A673 (cell line): ENCODE data around the gene MAP3K13. TPM values are rescaled to one million over a fixed set of nuclear protein-coding genes. Genes with fewer than 3 reads are reported as not detected.

Experiments
- BruUV-seq: library from RNA; stranded (reverse); fragments of 400-500 nt; replicated peaks from 2 replicates; lab custom pipeline; 2021; lab: Mats Ljungman, UMichigan
- CTCF ChIA-PET: fragments of 300-600 bp; sonication (Branson Sonifier 250); formaldehyde crosslinking; loops from one replicate; lab custom pipeline; 2022; ENCODE audit warnings: antibody characterized with exemption; lab: Charles Lee
- POLR2A ChIA-PET: fragments of 300-600 bp; sonication (Branson Sonifier 250); formaldehyde crosslinking; loops from one replicate; lab custom pipeline; 2022; ENCODE audit warnings: antibody characterized with exemption; ENCODE audit not compliant: low non-redundant PET; lab: Charles Lee
- DNase-seq: peaks from one replicate; pipeline ENCODE4 v3.0.0-alpha.2; 2015; ENCODE audit warnings: low spot score
- H3K27ac ChIP-seq: fragments of 200-600 bp; sonication (generic); 2 replicates; pipeline ENCODE4 v1.5.1; 2016; ENCODE audit warnings: mixed run types, low read depth, mild to moderate bottlenecking, mixed read lengths, antibody characterized with exemption, low read length; ENCODE audit not compliant: poor library complexity, severe bottlenecking
- H3K27me3 ChIP-seq: fragments of 200-600 bp; sonication (generic); replicated peaks from 2 replicates; pipeline ENCODE4 v1.6.1; 2017; ENCODE audit warnings: mixed run types, low read depth, mild to moderate bottlenecking, mixed read lengths, antibody characterized with exemption, low read length; ENCODE audit not compliant: insufficient read depth, poor library complexity
- H3K36me3 ChIP-seq: fragments of 200-600 bp; sonication (generic); 2 replicates; pipeline ENCODE4 v1.6.1; 2016; ENCODE audit warnings: mixed run types, mild to moderate bottlenecking, mixed read lengths, antibody characterized with exemption, low read length; ENCODE audit not compliant: insufficient read depth, poor library complexity, severe bottlenecking
- H3K4me1 ChIP-seq: fragments of 200-600 bp; sonication (generic); 2 replicates; pipeline ENCODE4 v1.6.1; 2017; ENCODE audit warnings: mixed run types, mild to moderate bottlenecking, mixed read lengths, antibody characterized with exemption, low read length; ENCODE audit not compliant: insufficient read depth, poor library complexity, severe bottlenecking
- H3K4me3 ChIP-seq: fragments of 200-600 bp; sonication (generic); 2 replicates; pipeline ENCODE4 v1.5.1; 2016; ENCODE audit warnings: low read depth, mixed run types, mild to moderate bottlenecking, mixed read lengths, low read length; ENCODE audit not compliant: poor library complexity, severe bottlenecking
- H3K9me3 ChIP-seq: fragments of 200-600 bp; sonication (generic); 2 replicates; pipeline ENCODE4 v1.6.1; 2016; ENCODE audit warnings: mixed run types, low read depth, mild to moderate bottlenecking, mixed read lengths, antibody characterized with exemption, low read length; ENCODE audit not compliant: poor library complexity, severe bottlenecking
- EZH2 ChIP-seq: fragments of 200-600 bp; sonication (generic); IDR thresholded peaks from 2 replicates; pipeline ENCODE4 v1.6.1; 2017; ENCODE audit warnings: borderline replicate concordance, low read depth, mild to moderate bottlenecking, mixed read lengths, antibody characterized with exemption, low read length; ENCODE audit not compliant: poor library complexity, severe bottlenecking
- intact Hi-C: fragments of 100-400 bp; cut with micrococcal nuclease; formaldehyde crosslinking; loops from one replicate; pipeline ENCODE4 v1.10.0; 2022; ENCODE audit not compliant: unreplicated experiment
- total RNA-seq: library from RNA; stranded (reverse); gene quantifications from 2 replicates; pipeline ENCODE4 v1.2.3, GENCODE V29; 2021
- TF ChIP-seq, protein P1 (sequence below): fragments of 300-800, 200-600 bp; sonication (generic); conservative IDR thresholded peaks from 2 replicates; pipeline ENCODE4 v1.5.1; 2017; ENCODE audit warnings: low read depth, mild to moderate bottlenecking, antibody characterized with exemption, low read length, moderate library complexity, mixed read lengths

MAP3K13 gene
- total RNA-seq, 1 experiment from 2014 or later, result 26.8 TPM

DNA sequence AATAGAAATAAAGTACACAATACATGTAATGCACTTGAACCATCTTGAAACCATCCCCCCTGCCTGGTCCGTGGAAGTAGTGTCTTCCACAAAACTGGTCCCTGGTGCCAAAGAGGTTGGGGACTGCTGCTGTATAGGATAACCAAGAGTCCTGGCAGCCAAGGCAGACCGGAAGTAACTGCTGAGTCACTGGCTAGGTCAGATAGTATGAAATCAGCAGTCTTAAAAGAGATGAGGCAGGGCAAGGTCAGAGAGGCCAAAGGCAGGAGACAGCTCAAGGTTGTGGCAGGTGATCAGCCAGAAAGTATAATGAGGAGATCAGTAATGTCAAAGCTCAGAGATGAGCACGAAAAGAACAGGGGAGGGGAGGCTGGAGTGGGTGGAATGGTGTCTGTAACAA is 60.2 kb downstream of the MAP3K13 start:
- Histone ChIP-seq H3K9me3 (no peaks in the 10 kb centered on the region), H3K4me3 (no peak overlapping the region), H3K27ac (no peak overlapping the region), H3K4me1 (peaks cover 4% of the 10 kb centered on the region), H3K27me3 (no peaks in the 10 kb centered on the region), H3K36me3 (no peaks in the 10 kb centered on the region)
- ChIA-PET POLR2A (no interaction called here), CTCF (no interaction called here)
- BruUV-seq, result no TSS peak
- no peak for TF ChIP-seq EZH2
- TF ChIP-seq, protein P1, sequence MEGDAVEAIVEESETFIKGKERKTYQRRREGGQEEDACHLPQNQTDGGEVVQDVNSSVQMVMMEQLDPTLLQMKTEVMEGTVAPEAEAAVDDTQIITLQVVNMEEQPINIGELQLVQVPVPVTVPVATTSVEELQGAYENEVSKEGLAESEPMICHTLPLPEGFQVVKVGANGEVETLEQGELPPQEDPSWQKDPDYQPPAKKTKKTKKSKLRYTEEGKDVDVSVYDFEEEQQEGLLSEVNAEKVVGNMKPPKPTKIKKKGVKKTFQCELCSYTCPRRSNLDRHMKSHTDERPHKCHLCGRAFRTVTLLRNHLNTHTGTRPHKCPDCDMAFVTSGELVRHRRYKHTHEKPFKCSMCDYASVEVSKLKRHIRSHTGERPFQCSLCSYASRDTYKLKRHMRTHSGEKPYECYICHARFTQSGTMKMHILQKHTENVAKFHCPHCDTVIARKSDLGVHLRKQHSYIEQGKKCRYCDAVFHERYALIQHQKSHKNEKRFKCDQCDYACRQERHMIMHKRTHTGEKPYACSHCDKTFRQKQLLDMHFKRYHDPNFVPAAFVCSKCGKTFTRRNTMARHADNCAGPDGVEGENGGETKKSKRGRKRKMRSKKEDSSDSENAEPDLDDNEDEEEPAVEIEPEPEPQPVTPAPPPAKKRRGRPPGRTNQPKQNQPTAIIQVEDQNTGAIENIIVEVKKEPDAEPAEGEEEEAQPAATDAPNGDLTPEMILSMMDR, result no peak
- no peak for DNase-seq
- intact Hi-C loops, result no loop called here

DNA sequence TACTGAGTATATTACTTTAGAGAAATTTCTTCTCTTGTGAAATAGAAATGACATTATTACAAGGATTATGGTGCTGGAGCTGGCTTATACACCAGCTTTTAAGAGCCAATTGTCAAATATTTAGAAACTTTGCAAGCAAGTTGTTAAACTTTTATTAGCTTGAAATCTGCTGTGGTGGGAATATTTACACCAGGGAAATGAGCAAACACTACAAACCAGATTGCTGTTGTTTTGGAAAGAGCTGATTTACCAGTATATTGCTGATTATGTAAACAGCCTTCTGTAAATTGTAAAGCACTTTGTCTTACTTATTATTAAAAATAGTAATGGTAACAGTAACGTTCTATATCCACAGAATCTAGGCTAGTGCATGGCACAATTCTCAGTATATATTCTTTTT is 61.5 kb downstream of the MAP3K13 start:
- CTCF ChIA-PET, result no interaction called here
- Histone ChIP-seq H3K27ac (no peak overlapping the region), H3K27me3 (no peaks in the 10 kb centered on the region), H3K4me1 (peaks cover 4% of the 10 kb centered on the region), H3K4me3 (no peak overlapping the region), H3K36me3 (no peaks in the 10 kb centered on the region), H3K9me3 (no peaks in the 10 kb centered on the region)
- intact Hi-C loops, result no loop called here
- BruUV-seq, result no TSS peak
- no peak for DNase-seq
- POLR2A ChIA-PET, result no interaction called here
- TF ChIP-seq EZH2, result no peak
- TF ChIP-seq, protein P1, result no peak

DNA sequence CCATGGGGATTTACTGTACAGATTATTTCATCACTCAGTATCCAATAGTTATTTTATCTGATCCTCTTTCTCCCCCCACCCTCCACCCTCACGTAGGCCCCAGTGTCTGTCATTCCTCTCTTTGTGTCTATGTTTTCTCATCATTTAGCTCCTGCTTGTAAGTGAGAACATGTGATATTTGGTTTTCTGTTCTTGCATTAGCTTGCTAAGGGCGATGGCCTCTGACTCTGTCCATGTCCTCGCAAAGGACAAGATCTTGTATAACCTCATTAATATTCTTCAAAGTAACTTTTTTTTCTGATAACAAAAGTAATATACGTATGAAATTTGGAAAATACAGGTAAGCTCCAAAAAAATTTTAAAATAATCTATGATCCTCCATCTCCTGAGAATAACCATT is 67.4 kb downstream of the MAP3K13 start:
- ChIA-PET CTCF (no interaction called here), POLR2A (no interaction called here)
- Histone ChIP-seq H3K36me3 (no peaks in the 10 kb centered on the region), H3K27ac (no peak overlapping the region), H3K9me3 (no peaks in the 10 kb centered on the region), H3K27me3 (no peaks in the 10 kb centered on the region), H3K4me3 (no peak overlapping the region), H3K4me1 (no peaks in the 10 kb centered on the region)
- no TSS peak for BruUV-seq
- no peak for DNase-seq
- intact Hi-C loops, result no loop called here
- no peak for TF ChIP-seq EZH2
- TF ChIP-seq, protein P1, result no peak
